ENCODE measurements around the gene RNF5. TPM values are rescaled to one million over a fixed set of nuclear protein-coding genes. Genes with fewer than 3 reads are reported as not detected.

RNF5 gene
- total and polyA plus RNA-seq, 2 of the 4 experiments (the other 2 are of a cell fraction) = 18.8 to 41.4 TPM

GRCh38 chr6:32214126-32214525 lies 35.9 kb downstream of the RNF5 start:
- H3K27me3 ChIP-seq (ENCODE audit: control insufficient read depth, insufficient read depth, low read length) = peaks cover 25% of the 10 kb centered on the region
- H2BK5ac ChIP-seq (ENCODE audit: low read depth, low read length, poor library complexity, severe bottlenecking) = no peak overlapping the region
- no peak overlapping the region for H4K8ac ChIP-seq (ENCODE audit: low read depth in 2 of 2, low read length in 2 of 2)
- H3K18ac ChIP-seq (ENCODE audit: low read depth, low read length) = no peak overlapping the region
- no peak overlapping the region for H4K5ac ChIP-seq (ENCODE audit: low read depth, low read length)
- H3K9me1 ChIP-seq (ENCODE audit: insufficient read depth, low read length) = no peaks in the 10 kb centered on the region
- in situ Hi-C loops (cut with MboI; ENCODE audit: low sequenced_read_pairs) = no loop called here
- POLR2A ChIA-PET (ENCODE audit: unreplicated experiment) = no interaction called here
- H3K4ac ChIP-seq (ENCODE audit: low read depth, low read length) = no peak overlapping the region
- no peak overlapping the region for H4K91ac ChIP-seq (ENCODE audit: insufficient read depth, low read depth, low read length)
- H3K23ac ChIP-seq (ENCODE audit: low read depth, low read length) = no peak overlapping the region
- no peak overlapping the region for H3K14ac ChIP-seq (replicated peaks; ENCODE audit: low read depth, low read length)
- no peak overlapping the region for H2BK120ac ChIP-seq (ENCODE audit: low read depth, low read length)
- H3K79me1 ChIP-seq (ENCODE audit: low read depth in 1 of 2, low read length in 2 of 2) = no peaks in the 10 kb centered on the region
- ATAC-seq (ENCODE audit: low read depth) (no peak), DNase-seq (no peak)
- intact Hi-C loops (cut with micrococcal nuclease) = no loop called here
- H3K9ac ChIP-seq (ENCODE audit: low read depth, low read length) = no peak overlapping the region
- H3K36me3 ChIP-seq (ENCODE audit: control insufficient read depth, insufficient read depth, low read length) = no peaks in the 10 kb centered on the region
- H3K4me3 ChIP-seq (ENCODE audit: insufficient read depth, low read depth, low read length) = no peak overlapping the region
- dilution Hi-C loops (cut with HindIII; ENCODE audit: low sequenced_read_pairs, unreplicated experiment) = no loop called here
- no peaks in the 10 kb centered on the region for H3K9me3 ChIP-seq (ENCODE audit: control insufficient read depth, insufficient read depth, low read length)
- no peak overlapping the region for H3K4me2 ChIP-seq (ENCODE audit: low read depth, low read length)
- H3K27ac ChIP-seq (ENCODE audit: insufficient read depth, low read length) = no peak overlapping the region
- no CpG with 5 or more reads among the region's 3 CpGs for WGBS, 2 experiments (ENCODE audit: extremely low coverage in 2 of 2, insufficient read length in 1 of 2)
- TF ChIP-seq MXI1 (IDR thresholded peaks at IDR 0.05; ENCODE audit: borderline replicate concordance, low read depth, low read length) = no peak
- TF ChIP-seq CTCF (conservative IDR thresholded peaks at IDR 0.05; ENCODE audit: low read depth, low read length) = no peak
- TF ChIP-seq MAFK (IDR thresholded peaks at IDR 0.05; ENCODE audit: low read depth, low read length) = no peak
- TF ChIP-seq CHD1 (IDR thresholded peaks at IDR 0.05; ENCODE audit: low read depth, low read length) = no peak
- TF ChIP-seq RAD21 (IDR thresholded peaks at IDR 0.05; ENCODE audit: low read length) = no peak
- no peak for TF ChIP-seq SMC3 (IDR thresholded peaks at IDR 0.05; ENCODE audit: low read depth, low read length)
- TF ChIP-seq ELK1 (IDR thresholded peaks at IDR 0.05; ENCODE audit: borderline replicate concordance, low read depth, low read length) = no peak
- TF ChIP-seq FOS (IDR thresholded peaks at IDR 0.05; ENCODE audit: low read depth, low read length) = no peak
- TF ChIP-seq POLR2A (IDR thresholded peaks at IDR 0.05; ENCODE audit: low read depth, low read length) = no peak
- no peak for TF ChIP-seq RCOR1 (IDR thresholded peaks at IDR 0.05; ENCODE audit: insufficient replicate concordance, low read length)
- no peak overlapping the region for H2AK5ac ChIP-seq (ENCODE audit: low read depth, low read length)
- CTCF ChIA-PET = no interaction called here
- H2AFZ ChIP-seq (replicated peaks; ENCODE audit: low read length, poor library complexity) = no peak overlapping the region
- H2AK9ac ChIP-seq (replicated peaks; ENCODE audit: low read depth, low read length, poor library complexity) = no peak overlapping the region
- no peaks in the 10 kb centered on the region for H3K4me1 ChIP-seq (ENCODE audit: control insufficient read depth, insufficient read depth, low read length)
- no peak overlapping the region for H3K56ac ChIP-seq (ENCODE audit: extremely low read depth, insufficient read depth, low read length)
- no TSS peak for BruUV-seq (replicated peaks)
- H4K20me1 ChIP-seq (ENCODE audit: insufficient read depth, low read length) = no peaks in the 10 kb centered on the region
- no peak overlapping the region for H2BK15ac ChIP-seq (ENCODE audit: low read depth, low read length)
- no peak overlapping the region for H2BK20ac ChIP-seq (ENCODE audit: low read depth, low read length)

All from IMR-90 (cell line).